ENCODE results near the gene TBX20.
"Not testable (repeated sequence)": the region's sequence is repeated elsewhere in the genome, so short reads cannot be mapped to it uniquely, and the experiment has no call there.

The TBX20 gene

GRCh38 chr7:35220176-35220575 is 33.7 kb downstream of the TBX20 start:
- DNase-seq, result not testable (repeated sequence)

- DNase-seq, result not testable (repeated sequence)
Measured at GRCh38 chr7:35216033-35216432, 37.9 kb downstream of the TBX20 start.

GRCh38 chr7:35215063-35215462 is 38.8 kb downstream of the TBX20 start:
- DNase-seq, result not testable (repeated sequence)

GRCh38 chr7:35206924-35207323 is 47.0 kb downstream of the TBX20 start:
- DNase-seq, result not testable (repeated sequence)

GRCh38 chr7:35204850-35205249 is 49.0 kb downstream of the TBX20 start:
- DNase-seq, result not testable (repeated sequence)

GRCh38 chr7:35204031-35204430 is 49.9 kb downstream of the TBX20 start:
- DNase-seq, result not testable (repeated sequence)

GRCh38 chr7:35202353-35202752 is 51.5 kb downstream of the TBX20 start:
- DNase-seq, result not testable (repeated sequence)

GRCh38 chr7:35200170-35200569 is 53.7 kb downstream of the TBX20 start:
- DNase-seq, result not testable (repeated sequence)

- DNase-seq, result not testable (repeated sequence)
Measured at GRCh38 chr7:35198370-35199140, 55.3 kb downstream of the TBX20 start.

- not testable (repeated sequence) for DNase-seq
Measured at GRCh38 chr7:35191571-35191970, 62.3 kb downstream of the TBX20 start.

GRCh38 chr7:35190146-35190773 is 63.6 kb downstream of the TBX20 start:
- not testable (repeated sequence) for DNase-seq

GRCh38 chr7:35186751-35187150 is 67.1 kb downstream of the TBX20 start:
- DNase-seq, result not testable (repeated sequence)

- no peak for DNase-seq
Measured at GRCh38 chr7:35185908-35186731, 67.8 kb downstream of the TBX20 start.

GRCh38 chr7:35185578-35185907 is 68.4 kb downstream of the TBX20 start:
- DNase-seq, result not testable (repeated sequence)

- DNase-seq, result not testable (repeated sequence)
Measured at GRCh38 chr7:35184961-35185360, 68.9 kb downstream of the TBX20 start.

- not testable (repeated sequence) for DNase-seq
Measured at GRCh38 chr7:35183873-35184503, 69.9 kb downstream of the TBX20 start.

- not testable (repeated sequence) for DNase-seq
Measured at GRCh38 chr7:35180665-35181064, 73.2 kb downstream of the TBX20 start.

- DNase-seq, result not testable (repeated sequence)
Measured at GRCh38 chr7:35173176-35173575, 80.7 kb downstream of the TBX20 start.

GRCh38 chr7:35172131-35172530 is 81.8 kb downstream of the TBX20 start:
- DNase-seq, result not testable (repeated sequence)

- not testable (repeated sequence) for DNase-seq
Measured at GRCh38 chr7:35167658-35168057, 86.2 kb downstream of the TBX20 start.

GRCh38 chr7:35167158-35167557 is 86.7 kb downstream of the TBX20 start:
- not testable (repeated sequence) for DNase-seq

GRCh38 chr7:35161059-35161740 is 92.7 kb downstream of the TBX20 start:
- DNase-seq, result not testable (repeated sequence)
